Body of pancreas (tissue), 4 donors: Measurements from ENCODE around the gene SFXN5. TPM values are rescaled to one million over a fixed set of nuclear protein-coding genes. Genes with fewer than 3 reads are reported as not detected.

Source experiments
- ATAC-seq: fragments of 150-250 bp; one replicate; pipeline ENCODE4 v1.9.1; 2016
- DNase-seq, 4 donors: peaks; one replicate each; pipeline ENCODE4 v3.0.0-alpha.2; 2019
- H3K27ac ChIP-seq, 4 donors: fragments of 200-600 bp; sonication (generic); 1 replicate in 3 of 4; 2 replicates in 1 of 4; pipeline versions ENCODE4 v1.5.1 to v1.6.1; 2016 to 2019; ENCODE audit warnings: mild to moderate bottlenecking in 1 of 4, mixed read lengths in 1 of 4, moderate library complexity in 1 of 4
- H3K27me3 ChIP-seq, 2 donors: fragments of 200-600 bp; sonication (generic); one replicate each; pipeline ENCODE4 v1.6.0; 2016; ENCODE audit warnings: mild to moderate bottlenecking in 1 of 2
- H3K36me3 ChIP-seq, 2 donors: fragments of 200-600 bp; sonication (generic); replicated peaks in 1 of 2; 2 replicates each; pipeline ENCODE4 v1.5.1; 2016; ENCODE audit warnings: low read depth in 2 of 2; ENCODE audit not compliant: insufficient read depth in 1 of 2
- H3K4me1 ChIP-seq: fragments of 200-600 bp; sonication (generic); one replicate; pipeline ENCODE4 v1.6.0; 2016
- H3K4me3 ChIP-seq, 2 donors: fragments of 200-600 bp; sonication (generic); 1 replicate in 1 of 2; 2 replicates in 1 of 2; pipeline ENCODE4 v1.5.1; 2016 to 2019
- H3K9me3 ChIP-seq, 3 donors: fragments of 200-600 bp; sonication (generic); 1 replicate in 2 of 3; 2 replicates in 1 of 3; pipeline ENCODE4 v1.5.1; 2016
- CTCF ChIP-seq, 7 experiments: fragments of 450-650 bp in 4 of 7; fragments of 200-600 bp in 3 of 7; sonication (generic) in 3 of 7; IDR thresholded peaks; one replicate each; pipeline ENCODE4 v1.5.1; 2016 to 2019; ENCODE audit warnings: antibody characterized with exemption in 7 of 7
- POLR2A ChIP-seq, 3 donors: fragments of 450-650 bp; IDR thresholded peaks; one replicate each; pipeline ENCODE4 v1.6.1; 2016; ENCODE audit warnings: antibody characterized with exemption in 3 of 3, mild to moderate bottlenecking in 2 of 3
- WGBS, 2 donors: methylation state at CpG; one replicate each; pipeline ENCODE4 v1.1.5; 2017; 5-methylcytosine and 5-hydroxymethylcytosine counted together
- intact Hi-C: fragments of 100-400 bp; cut with DNase I; formaldehyde crosslinking; loops from one replicate; pipeline ENCODE4 v1.15.1; 2023
- total RNA-seq, 2 donors: library from RNA; depleted of rRNA; stranded (reverse); fragments of >200 nt; gene quantifications; one replicate each; pipeline ENCODE4 v1.1.0, GENCODE V29; 2016

The SFXN5 gene
- total RNA-seq, 2 donors from 2014 or later = 4.3 to 5.4 TPM

- intact Hi-C loops = no loop called here
- 77 to 86% methylated on average over 6 of the region's 6 CpGs for WGBS, 2 donors
Measured at GRCh38 chr2:72940361-72940760, 131.2 kb downstream of the SFXN5 start.

GRCh38 chr2:72938455-72938854 is 133.1 kb downstream of the SFXN5 start:
- intact Hi-C loops = no loop called here
- H3K27ac ChIP-seq = no peak overlapping the region
- DNase-seq (no peak), ATAC-seq (no peak)
- no peaks in the 10 kb centered on the region for H3K9me3 ChIP-seq
- TF ChIP-seq POLR2A (IDR thresholded peaks at IDR 0.05) = no peak
- no peak for TF ChIP-seq CTCF (IDR thresholded peaks at IDR 0.05)
- no peaks in the 10 kb centered on the region for H3K36me3 ChIP-seq
- no peaks in the 10 kb centered on the region for H3K27me3 ChIP-seq
- no peaks in the 10 kb centered on the region for H3K4me1 ChIP-seq
- no peak overlapping the region for H3K4me3 ChIP-seq
- WGBS, 2 donors = 46 to 49% methylated on average over 5 of the region's 5 CpGs

More at GRCh38 chr2:72940361-72940760, 131.2 kb downstream of the SFXN5 start:
- H3K36me3 ChIP-seq = no peaks in the 10 kb centered on the region
- no peaks in the 10 kb centered on the region for H3K4me1 ChIP-seq
- H3K9me3 ChIP-seq = no peaks in the 10 kb centered on the region
- DNase-seq = no peak
- no peaks in the 10 kb centered on the region for H3K27me3 ChIP-seq
- H3K4me3 ChIP-seq = no peak overlapping the region
- TF ChIP-seq POLR2A (IDR thresholded peaks at IDR 0.05) = no peak
- TF ChIP-seq CTCF (IDR thresholded peaks at IDR 0.05) = no peak
- no peak overlapping the region for H3K27ac ChIP-seq
- ATAC-seq = no peak

- no peak for DNase-seq
- intact Hi-C loops = no loop called here
- 54 to 72% methylated on average over 9 to 15 of the region's 15 CpGs for WGBS, 2 donors
Measured at GRCh38 chr2:72937356-72937669, 134.2 kb downstream of the SFXN5 start.

GRCh38 chr2:72936660-72937355 is 134.7 kb downstream of the SFXN5 start:
- no peaks in the 10 kb centered on the region for H3K36me3 ChIP-seq
- 49 to 54% methylated on average over 19 of the region's 19 CpGs for WGBS, 2 donors
- no peak for ATAC-seq
- H3K27me3 ChIP-seq = no peaks in the 10 kb centered on the region
- intact Hi-C loops = no loop called here
- no peaks in the 10 kb centered on the region for H3K4me1 ChIP-seq
- TF ChIP-seq CTCF (IDR thresholded peaks at IDR 0.05) (no peak), POLR2A (IDR thresholded peaks at IDR 0.05) (no peak)
- H3K9me3 ChIP-seq = no peaks in the 10 kb centered on the region
- H3K27ac ChIP-seq = no peak overlapping the region
- no peak for DNase-seq
- H3K4me3 ChIP-seq = no peak overlapping the region

More at GRCh38 chr2:72937356-72937669, 134.2 kb downstream of the SFXN5 start:
- no peak for ATAC-seq
- no peak for TF ChIP-seq CTCF (IDR thresholded peaks at IDR 0.05)
- TF ChIP-seq POLR2A (IDR thresholded peaks at IDR 0.05) = no peak
- Histone ChIP-seq H3K27ac (no peak overlapping the region), H3K4me1 (no peaks in the 10 kb centered on the region), H3K27me3 (no peaks in the 10 kb centered on the region), H3K9me3 (no peaks in the 10 kb centered on the region), H3K4me3 (no peak overlapping the region), H3K36me3 (no peaks in the 10 kb centered on the region)

GRCh38 chr2:72935611-72935957 is 135.9 kb downstream of the SFXN5 start:
- Histone ChIP-seq H3K27ac (no peak overlapping the region), H3K4me3 (no peak overlapping the region), H3K27me3 (no peaks in the 10 kb centered on the region), H3K9me3 (no peaks in the 10 kb centered on the region), H3K36me3 (no peaks in the 10 kb centered on the region), H3K4me1 (no peaks in the 10 kb centered on the region)
- no peak for ATAC-seq
- 88% methylated on average over 2 of the region's 2 CpGs for WGBS, 2 donors
- TF ChIP-seq POLR2A (IDR thresholded peaks at IDR 0.05) (no peak), CTCF (IDR thresholded peaks at IDR 0.05) (no peak)
- intact Hi-C loops = no loop called here
- no peak for DNase-seq
